GM12873 (cell line): ENCODE measurements around the gene SDK1.

ENCODE experiments used
- CTCF ChIP-seq: IDR thresholded peaks from 2 replicates; pipeline ENCODE4 v1.5.1; 2012; ENCODE audit warnings: low read depth, mild to moderate bottlenecking, moderate library complexity, low read length, control low read depth; ENCODE audit not compliant: insufficient read depth; ENCODE audit errors: missing control alignments

The SDK1 gene

GRCh38 chr7:4129481-4130122, 828.5 kb downstream of the SDK1 start:
- TF ChIP-seq CTCF: no peak

DNA sequence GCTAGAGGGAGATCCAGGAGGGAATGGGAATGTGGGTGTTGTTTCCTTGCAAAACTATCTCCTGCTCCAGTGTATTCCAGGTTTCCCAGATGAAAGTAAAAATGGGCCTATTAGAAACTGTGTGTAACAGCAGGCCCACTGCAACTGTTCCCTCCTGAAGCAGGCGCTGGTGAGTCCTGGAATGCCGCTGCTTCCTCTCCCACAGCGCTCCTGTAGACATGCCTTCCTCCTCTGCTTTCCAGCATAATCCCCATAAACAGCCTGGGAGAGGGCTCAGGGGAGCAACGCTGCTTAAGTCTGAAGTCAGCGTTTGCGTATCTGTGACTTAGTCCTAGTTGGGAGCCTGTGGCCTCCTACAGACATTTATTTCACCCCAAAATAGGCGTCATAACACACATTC, 830.0 kb downstream of the SDK1 start:
- no peak for TF ChIP-seq CTCF

DNA sequence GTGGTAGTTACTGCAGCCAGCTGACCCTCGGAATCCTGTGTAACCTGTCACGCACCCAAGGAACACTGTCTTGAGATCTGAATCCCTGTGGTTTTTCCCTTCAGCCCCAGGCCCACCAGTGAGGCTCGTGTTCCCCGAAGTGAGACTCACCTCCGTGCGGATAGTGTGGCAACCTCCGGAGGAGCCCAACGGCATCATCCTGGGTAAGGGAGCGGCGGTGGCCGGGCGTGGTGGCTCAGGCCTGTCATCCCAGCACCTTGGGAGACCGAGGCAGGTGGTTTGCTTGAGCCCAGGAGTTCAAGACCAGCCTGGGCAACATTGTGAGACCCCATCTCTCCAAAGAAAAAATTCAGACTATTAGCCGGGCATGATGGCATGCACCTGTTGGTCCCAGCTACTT, 831.2 kb downstream of the SDK1 start:
- TF ChIP-seq CTCF: no peak

DNA sequence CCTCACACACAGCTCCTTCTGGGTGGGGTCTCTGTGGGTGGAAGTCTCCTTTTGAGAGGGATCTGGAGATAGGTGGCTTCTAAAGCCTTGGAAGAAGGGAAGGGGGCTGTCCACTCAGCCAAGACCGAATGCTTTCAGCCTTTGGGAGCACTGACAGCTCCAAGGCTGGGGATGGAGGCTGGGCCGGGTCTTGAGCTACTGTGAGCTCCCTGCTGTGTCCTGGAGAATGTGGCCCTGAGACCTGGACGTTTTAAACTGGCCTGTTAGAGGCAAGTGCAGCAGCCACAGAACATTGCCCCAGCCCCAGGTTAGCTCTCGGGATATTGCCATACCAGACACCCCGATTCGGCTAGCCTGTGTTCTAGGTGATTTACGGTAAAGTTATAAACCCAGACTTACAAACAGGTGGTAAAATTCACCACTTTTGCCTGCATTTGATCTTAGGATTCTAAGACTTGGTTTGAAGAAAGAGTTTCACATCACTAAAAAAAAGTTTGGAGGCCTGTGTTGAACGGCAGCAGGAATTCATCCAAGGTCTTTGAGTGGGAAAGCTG, 832.5 kb downstream of the SDK1 start:
- TF ChIP-seq CTCF: no peak

DNA sequence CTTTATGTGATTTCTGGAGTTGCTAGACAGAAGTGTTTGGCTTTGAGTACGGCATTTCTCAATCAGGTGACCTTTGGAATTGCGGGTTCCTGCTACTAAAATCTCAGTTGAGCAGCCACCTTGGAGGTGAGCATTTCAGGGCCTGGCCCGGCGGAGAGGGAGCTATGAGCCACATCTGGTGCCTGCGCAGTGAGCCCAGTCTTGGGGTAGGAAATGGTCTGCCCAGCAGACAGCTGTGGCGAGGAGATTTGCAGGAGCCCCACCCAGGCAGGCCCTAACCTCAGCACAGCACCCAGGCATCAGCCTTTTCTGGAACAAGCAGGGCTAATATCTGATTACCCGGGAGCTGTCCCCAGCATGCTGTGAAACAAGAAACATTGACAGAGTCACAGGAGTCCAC, 833.2 kb downstream of the SDK1 start:
- no peak for TF ChIP-seq CTCF

GRCh38 chr7:4134631-4135030, 833.6 kb downstream of the SDK1 start:
- no peak for TF ChIP-seq CTCF

DNA sequence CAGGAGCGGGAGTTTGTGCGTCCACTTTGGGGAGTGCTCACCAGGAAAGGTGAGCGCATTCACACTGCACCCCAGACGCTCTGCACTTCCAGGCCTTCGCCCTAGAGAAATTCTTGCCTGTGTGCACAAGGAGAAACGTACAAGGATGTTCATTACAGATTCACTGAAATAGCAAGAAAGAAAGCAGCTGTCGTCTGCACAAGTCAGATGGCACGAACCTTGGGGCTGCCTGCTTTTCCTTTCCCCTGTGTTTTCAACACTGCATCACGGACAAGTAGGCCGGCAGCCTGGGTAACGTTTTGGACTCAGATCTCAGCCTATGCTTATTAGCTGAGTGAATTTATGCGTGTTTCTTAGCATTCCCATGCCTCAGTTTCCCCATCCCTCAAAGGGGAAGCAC, 834.2 kb downstream of the SDK1 start:
- no peak for TF ChIP-seq CTCF

DNA sequence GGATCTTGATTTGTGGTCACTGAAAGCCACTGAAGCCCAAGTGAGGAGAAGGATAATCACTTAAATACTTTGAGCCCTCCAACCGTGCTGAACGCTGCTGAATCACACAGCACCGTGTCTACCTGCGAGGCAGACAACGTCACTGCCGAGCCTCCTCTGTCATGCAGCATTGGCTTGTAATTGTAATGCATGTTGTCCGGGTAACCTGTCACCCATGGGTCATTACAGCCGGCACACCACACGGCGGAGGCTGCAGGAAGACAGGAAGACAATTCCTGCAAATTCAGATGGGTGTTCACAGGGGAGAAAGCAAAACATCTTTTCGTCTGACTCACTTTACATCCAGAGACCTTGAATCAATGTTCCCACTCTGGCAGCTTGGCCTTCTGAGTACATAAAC, 835.0 kb downstream of the SDK1 start:
- TF ChIP-seq CTCF: no peak
